Caco-2 (cell line): ENCODE results near the gene VPS45. TPM values are rescaled to one million over a fixed set of nuclear protein-coding genes. Genes with fewer than 3 reads are reported as not detected.

Experiments used
- BruUV-seq: library from RNA; stranded (reverse); fragments of 400-500 nt; replicated peaks from 2 replicates; lab custom pipeline; 2021; lab: Mats Ljungman, UMichigan
- CTCF ChIA-PET: fragments of 300-600 bp; sonication (Branson Sonifier 250); formaldehyde crosslinking; loops from one replicate; lab custom pipeline; 2022; ENCODE audit warnings: antibody characterized with exemption; lab: Charles Lee
- POLR2A ChIA-PET: fragments of 300-600 bp; sonication (Branson Sonifier 250); formaldehyde crosslinking; loops from one replicate; lab custom pipeline; 2022; ENCODE audit warnings: antibody characterized with exemption; lab: Charles Lee
- DNase-seq, 2 experiments: peaks; one replicate each; pipeline versions ENCODE4 v3.0.0 to v3.0.0-alpha.2; 2020 to 2022
- H3K27me3 ChIP-seq: replicated peaks from 2 replicates; pipeline ENCODE4 v1.6.0; 2011; ENCODE audit warnings: low read length; ENCODE audit not compliant: control insufficient read depth, insufficient read depth
- H3K36me3 ChIP-seq: 2 replicates; pipeline ENCODE4 v1.5.1; 2011; ENCODE audit warnings: low read length; ENCODE audit not compliant: control insufficient read depth, insufficient read depth
- H3K4me1 ChIP-seq: fragments of 250-450 bp; sonication (Bioruptor Pico); 2 replicates; pipeline ENCODE4 v1.5.1; 2020; ENCODE audit warnings: mild to moderate bottlenecking
- H3K4me3 ChIP-seq: 2 replicates; pipeline ENCODE4 v1.5.1; 2011; ENCODE audit warnings: low read depth, mild to moderate bottlenecking, control low read depth, low read length
- H3K9me3 ChIP-seq: fragments of 250-450 bp; sonication (Bioruptor Pico); 2 replicates; pipeline ENCODE4 v1.5.1; 2020; ENCODE audit warnings: mild to moderate bottlenecking, moderate library complexity
- H3K27ac Mint-ChIP-seq: one replicate; pipeline ENCODE4 v1.8.0; 2022; ENCODE audit warnings: mixed read lengths; ENCODE audit not compliant: unreplicated experiment
- H3K27me3 Mint-ChIP-seq: one replicate; pipeline ENCODE4 v1.8.0; 2022; ENCODE audit warnings: mixed read lengths; ENCODE audit not compliant: insufficient read depth, unreplicated experiment
- H3K36me3 Mint-ChIP-seq: one replicate; pipeline ENCODE4 v1.8.0; 2022; ENCODE audit warnings: mild to moderate bottlenecking, mixed read lengths; ENCODE audit not compliant: insufficient read depth, unreplicated experiment
- H3K4me1 Mint-ChIP-seq: one replicate; pipeline ENCODE4 v1.8.0; 2022; ENCODE audit warnings: low read depth, mixed read lengths; ENCODE audit not compliant: unreplicated experiment
- H3K4me3 Mint-ChIP-seq: one replicate; pipeline ENCODE4 v1.8.0; 2022; ENCODE audit warnings: mild to moderate bottlenecking, moderate library complexity, mixed read lengths; ENCODE audit not compliant: unreplicated experiment
- H3K9me3 Mint-ChIP-seq: one replicate; pipeline ENCODE4 v1.8.0; 2022; ENCODE audit warnings: mixed read lengths; ENCODE audit not compliant: unreplicated experiment
- intact Hi-C: fragments of 100-400 bp; cut with micrococcal nuclease; formaldehyde crosslinking; loops from one replicate; pipeline ENCODE4 v1.10.0; 2022; ENCODE audit not compliant: unreplicated experiment
- total RNA-seq: library from RNA; stranded (reverse); gene quantifications from 2 replicates; pipeline ENCODE4 v1.2.3, GENCODE V29; 2022
- TF ChIP-seq, protein P1 (sequence below), 2 experiments: fragments of 200-600 bp in 1 of 2; IDR thresholded peaks; 1 replicate in 1 of 2; 2 replicates in 1 of 2; pipeline versions ENCODE4 v1.5.1 to v1.8.0; 2011 to 2022; ENCODE audit warnings: antibody characterized with exemption in 1 of 2, control low read depth in 1 of 2, inconsistent platforms in 1 of 2, low read depth in 1 of 2, low read length in 1 of 2, mild to moderate bottlenecking in 1 of 2, moderate library complexity in 1 of 2; ENCODE audit not compliant: insufficient read depth in 1 of 2, severe bottlenecking in 1 of 2, unreplicated experiment in 1 of 2

Gene VPS45
- total RNA-seq, 1 experiment from 2014 or later: 19.8 TPM

DNA sequence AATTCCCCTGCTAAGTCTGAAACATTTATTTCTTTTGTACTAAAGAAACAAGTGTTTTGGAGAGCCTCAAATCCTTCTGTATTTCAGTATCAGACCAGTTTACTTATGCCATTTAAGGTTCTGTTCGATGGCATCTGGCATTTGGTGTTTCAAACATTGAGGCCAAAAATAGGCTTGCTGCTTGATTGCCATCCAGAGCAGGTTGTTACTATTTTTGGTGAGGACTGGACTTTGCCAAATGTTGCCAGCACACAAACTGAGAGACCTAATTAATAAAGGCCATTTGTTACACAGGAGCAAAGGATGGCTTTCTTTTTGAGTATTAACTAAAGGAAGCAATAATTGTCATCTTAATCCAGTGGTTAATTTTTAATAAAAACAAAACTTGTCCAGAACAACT is 26.2 kb downstream of the VPS45 start:
- Mint-ChIP-seq H3K27ac (no peak overlapping the region), H3K36me3 (no peaks in the 10 kb centered on the region), H3K9me3 (no peaks in the 10 kb centered on the region), H3K4me1 (no peaks in the 10 kb centered on the region), H3K4me3 (no peak overlapping the region), H3K27me3 (no peaks in the 10 kb centered on the region)
- TF ChIP-seq, protein P1, sequence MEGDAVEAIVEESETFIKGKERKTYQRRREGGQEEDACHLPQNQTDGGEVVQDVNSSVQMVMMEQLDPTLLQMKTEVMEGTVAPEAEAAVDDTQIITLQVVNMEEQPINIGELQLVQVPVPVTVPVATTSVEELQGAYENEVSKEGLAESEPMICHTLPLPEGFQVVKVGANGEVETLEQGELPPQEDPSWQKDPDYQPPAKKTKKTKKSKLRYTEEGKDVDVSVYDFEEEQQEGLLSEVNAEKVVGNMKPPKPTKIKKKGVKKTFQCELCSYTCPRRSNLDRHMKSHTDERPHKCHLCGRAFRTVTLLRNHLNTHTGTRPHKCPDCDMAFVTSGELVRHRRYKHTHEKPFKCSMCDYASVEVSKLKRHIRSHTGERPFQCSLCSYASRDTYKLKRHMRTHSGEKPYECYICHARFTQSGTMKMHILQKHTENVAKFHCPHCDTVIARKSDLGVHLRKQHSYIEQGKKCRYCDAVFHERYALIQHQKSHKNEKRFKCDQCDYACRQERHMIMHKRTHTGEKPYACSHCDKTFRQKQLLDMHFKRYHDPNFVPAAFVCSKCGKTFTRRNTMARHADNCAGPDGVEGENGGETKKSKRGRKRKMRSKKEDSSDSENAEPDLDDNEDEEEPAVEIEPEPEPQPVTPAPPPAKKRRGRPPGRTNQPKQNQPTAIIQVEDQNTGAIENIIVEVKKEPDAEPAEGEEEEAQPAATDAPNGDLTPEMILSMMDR (IDR thresholded peaks at IDR 0.05; ENCODE audit: insufficient read depth in 1 of 2, low read depth in 1 of 2, low read length in 1 of 2, severe bottlenecking in 1 of 2, unreplicated experiment in 1 of 2): no peak
- ChIA-PET CTCF (no interaction called here), POLR2A (no interaction called here)
- no peaks in the 10 kb centered on the region for H3K9me3 ChIP-seq
- no peak overlapping the region for H3K4me3 ChIP-seq
- no peaks in the 10 kb centered on the region for H3K27me3 ChIP-seq
- no peak for DNase-seq
- no peaks in the 10 kb centered on the region for H3K36me3 ChIP-seq
- intact Hi-C loops: no loop called here
- BruUV-seq: no TSS peak
- H3K4me1 ChIP-seq: no peaks in the 10 kb centered on the region

DNA sequence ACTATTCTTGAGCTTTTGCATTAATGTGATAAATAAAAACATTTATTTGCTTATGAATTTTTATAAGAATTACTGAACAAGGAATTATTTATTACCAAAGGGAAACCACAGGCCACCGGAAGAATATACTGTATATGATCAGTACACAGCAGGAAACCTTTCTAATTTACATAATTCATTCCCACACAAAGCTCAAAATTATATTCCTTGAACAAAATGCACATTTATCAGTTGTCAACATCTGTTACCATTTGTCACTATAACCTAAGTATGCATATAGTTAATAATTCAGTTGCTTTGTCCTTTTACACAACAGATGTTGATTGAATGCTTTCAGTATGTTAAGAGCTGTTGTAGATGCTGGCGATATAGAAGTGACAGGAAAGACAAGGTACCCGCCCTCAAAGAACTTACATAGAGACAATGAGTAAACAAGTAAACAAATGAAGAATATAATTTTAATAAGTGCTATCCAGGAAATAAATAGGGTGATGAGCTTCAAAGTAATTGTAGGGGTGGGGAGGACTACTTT is 27.2 kb downstream of the VPS45 start:
- no peak overlapping the region for H3K27ac Mint-ChIP-seq
- intact Hi-C loops: no loop called here
- no peaks in the 10 kb centered on the region for H3K9me3 Mint-ChIP-seq
- no peaks in the 10 kb centered on the region for H3K9me3 ChIP-seq
- no peaks in the 10 kb centered on the region for H3K36me3 ChIP-seq
- no peaks in the 10 kb centered on the region for H3K4me1 Mint-ChIP-seq
- ChIA-PET POLR2A (interaction anchor here (0.8 kb wide), 1 partner anchor 174 kb away, joined by 3 read pairs; no protein-coding TSS in a partner anchor), CTCF (no interaction called here)
- H3K36me3 Mint-ChIP-seq: no peaks in the 10 kb centered on the region
- no peak overlapping the region for H3K4me3 Mint-ChIP-seq
- H3K27me3 ChIP-seq: no peaks in the 10 kb centered on the region
- BruUV-seq: no TSS peak
- H3K4me1 ChIP-seq: no peaks in the 10 kb centered on the region
- TF ChIP-seq, protein P1 (IDR thresholded peaks at IDR 0.05; ENCODE audit: insufficient read depth in 1 of 2, low read depth in 1 of 2, low read length in 1 of 2, severe bottlenecking in 1 of 2, unreplicated experiment in 1 of 2): no peak
- no peak for DNase-seq
- H3K27me3 Mint-ChIP-seq: no peaks in the 10 kb centered on the region
- H3K4me3 ChIP-seq: no peak overlapping the region

DNA sequence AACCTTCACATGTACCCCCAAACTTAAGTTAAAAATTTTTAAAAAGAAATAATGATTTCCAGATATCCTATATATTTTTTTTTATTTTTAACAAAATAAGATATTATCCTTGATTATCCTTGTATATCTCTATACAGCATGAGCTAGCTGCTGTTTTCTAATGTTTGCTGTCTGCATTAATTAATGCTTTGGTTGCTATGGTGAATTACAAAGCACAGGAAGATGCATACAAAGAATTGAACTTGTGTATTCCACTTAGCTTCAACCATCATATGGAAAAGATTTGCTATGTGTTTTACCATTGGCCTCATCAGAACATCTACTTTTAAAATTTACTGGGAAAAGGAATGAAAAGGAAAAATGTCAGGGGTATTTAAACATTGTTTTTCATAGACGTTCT is 35.4 kb downstream of the VPS45 start:
- Mint-ChIP-seq H3K27me3 (no peaks in the 10 kb centered on the region), H3K36me3 (no peaks in the 10 kb centered on the region), H3K4me1 (no peaks in the 10 kb centered on the region), H3K27ac (no peak overlapping the region), H3K9me3 (no peaks in the 10 kb centered on the region), H3K4me3 (no peak overlapping the region)
- Histone ChIP-seq H3K4me1 (no peaks in the 10 kb centered on the region), H3K27me3 (no peaks in the 10 kb centered on the region), H3K9me3 (0 out of 2 replicates have a peak, but pooled peaks cover 2% of the 10 kb centered on the region), H3K36me3 (0 out of 2 replicates have a peak, but pooled peaks cover 1% of the 10 kb centered on the region), H3K4me3 (no peak overlapping the region)
- DNase-seq: no peak
- intact Hi-C loops: no loop called here
- TF ChIP-seq, protein P1 (IDR thresholded peaks at IDR 0.05; ENCODE audit: insufficient read depth in 1 of 2, low read depth in 1 of 2, low read length in 1 of 2, severe bottlenecking in 1 of 2, unreplicated experiment in 1 of 2): no peak
- ChIA-PET CTCF (interaction anchor here (1.1 kb wide), 1 partner anchor 15 kb away, joined by 4 read pairs; no protein-coding TSS in a partner anchor), POLR2A (no interaction called here)
- BruUV-seq: no TSS peak
